Islet precursor cell (in vitro differentiated cells): ENCODE results near the gene FBXW9.
"Not testable (repeated sequence)": the region's sequence is repeated elsewhere in the genome, so short reads cannot be mapped to it uniquely, and the experiment has no call there.

Source experiments
- DNase-seq: peaks from one replicate; pipeline ENCODE4 v3.0.0-alpha.2; 2018

FBXW9 gene

DNA sequence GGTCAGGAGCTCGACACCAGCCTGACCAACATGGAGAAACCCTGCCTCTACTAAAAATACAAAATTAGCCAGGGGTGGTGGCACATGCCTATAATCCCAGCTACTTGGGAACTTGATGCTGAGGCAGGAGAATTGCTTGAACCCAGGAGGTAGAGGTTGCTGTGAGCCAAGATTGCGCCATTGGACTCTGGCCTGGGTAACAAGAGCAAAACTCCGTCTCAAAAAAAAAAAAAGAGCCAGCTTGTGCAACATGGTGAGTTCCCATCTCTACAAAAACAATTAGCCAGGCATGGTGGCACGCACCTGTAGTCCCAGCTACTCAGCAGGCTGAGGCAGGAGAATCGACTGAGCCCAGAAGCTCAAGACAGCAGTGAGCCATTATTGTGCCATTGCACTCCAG lies 18.4 kb downstream of the FBXW9 start:
- not testable (repeated sequence) for DNase-seq

DNA sequence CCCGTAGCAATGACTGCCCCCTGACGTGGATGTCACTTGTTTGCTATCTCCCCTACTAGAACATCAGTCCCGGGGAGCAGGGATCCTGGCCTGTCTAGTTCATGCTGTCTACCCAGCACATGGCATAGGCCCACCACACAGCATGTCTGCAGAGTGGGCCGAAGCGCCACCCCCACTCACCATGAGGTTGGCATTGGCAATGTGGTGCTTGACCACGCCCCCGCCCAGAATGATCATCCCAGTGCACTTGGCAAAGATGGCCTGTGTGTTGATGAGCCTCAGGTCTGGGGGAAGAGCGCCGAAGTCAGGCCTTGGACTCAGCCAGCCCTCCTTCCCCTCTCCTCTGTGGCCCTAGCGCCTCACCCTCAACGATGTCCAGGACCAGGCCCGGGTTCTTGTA lies 19.5 kb downstream of the FBXW9 start:
- peak; percentile 49 for DNase-seq

DNA sequence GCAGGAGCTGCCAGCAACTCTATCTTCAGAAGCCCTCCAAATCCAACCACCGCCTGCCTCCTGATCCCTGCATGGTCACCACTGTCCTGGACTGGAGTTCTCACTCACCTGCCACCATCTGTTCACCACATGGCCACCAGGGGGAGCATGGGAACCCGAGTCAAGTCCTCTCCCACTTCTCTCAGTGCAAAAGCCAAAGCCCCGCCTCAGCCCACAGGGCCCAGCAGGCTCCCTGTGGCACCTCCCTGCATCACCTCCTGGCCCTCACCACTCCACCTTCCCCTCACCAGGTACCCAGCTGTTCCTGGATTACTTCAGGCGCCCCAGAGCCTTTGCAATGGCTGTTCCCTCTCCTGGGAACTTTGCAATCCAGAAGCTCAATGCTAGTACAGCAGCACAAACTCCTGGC lies 20.0 kb downstream of the FBXW9 start:
- peak; percentile 95 for DNase-seq

DNA sequence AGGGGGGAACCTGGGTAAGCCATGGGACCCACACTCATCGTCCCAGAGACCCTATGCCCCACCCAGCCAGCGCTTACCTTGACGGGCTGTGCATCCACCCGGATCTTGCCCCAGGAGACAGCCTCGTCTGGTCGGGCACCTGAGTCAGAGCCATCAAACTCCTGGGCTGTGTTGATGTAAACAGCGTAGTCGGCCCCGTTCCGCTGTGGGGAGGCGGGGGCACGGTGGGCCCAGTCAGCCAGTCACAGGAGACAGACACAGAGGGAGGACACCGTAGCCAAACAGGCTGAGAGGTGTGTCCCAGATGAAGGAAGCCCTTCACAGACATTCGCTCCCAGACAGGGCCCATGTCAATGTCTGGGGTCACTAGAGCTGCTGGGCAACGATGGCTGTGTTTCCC lies 20.5 kb downstream of the FBXW9 start:
- peak; percentile 46 for DNase-seq

DNA sequence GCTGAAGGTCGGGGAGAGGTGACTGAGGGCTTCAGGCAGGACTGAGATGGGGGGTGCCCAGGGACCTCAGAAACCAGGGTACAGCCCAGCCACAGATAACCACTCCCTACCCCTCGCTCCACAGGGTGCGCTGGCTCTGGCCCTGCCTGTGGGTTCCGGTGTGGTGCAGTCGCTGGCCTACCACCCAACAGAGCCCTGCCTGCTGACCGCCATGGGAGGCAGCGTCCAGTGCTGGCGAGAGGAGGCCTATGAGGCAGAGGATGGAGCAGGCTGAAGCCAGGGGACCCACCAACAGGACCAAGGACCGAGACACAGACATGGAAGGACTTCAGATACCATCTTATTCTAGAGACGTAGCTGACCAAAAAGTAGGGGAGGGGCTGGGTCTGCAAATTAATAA lies 21.0 kb downstream of the FBXW9 start:
- no peak for DNase-seq

DNA sequence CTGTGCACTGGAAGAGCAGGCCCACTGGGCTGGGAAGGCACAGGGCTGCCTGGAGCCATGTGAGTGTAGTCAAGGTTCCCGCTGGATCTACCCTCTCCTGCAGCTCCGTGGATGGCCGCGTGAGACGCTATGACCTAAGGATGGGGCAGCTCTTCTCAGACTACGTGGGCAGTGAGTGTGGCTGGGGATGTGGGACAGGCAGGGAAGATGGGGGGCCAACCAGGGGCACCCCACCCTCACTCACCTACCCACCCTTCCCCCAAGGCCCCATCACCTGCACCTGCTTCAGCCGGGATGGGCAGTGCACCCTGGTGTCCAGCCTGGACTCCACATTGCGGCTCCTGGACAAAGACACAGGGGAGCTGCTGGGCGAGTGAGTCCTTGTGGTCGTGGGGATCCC lies 23.7 kb downstream of the FBXW9 start:
- no peak for DNase-seq

DNA sequence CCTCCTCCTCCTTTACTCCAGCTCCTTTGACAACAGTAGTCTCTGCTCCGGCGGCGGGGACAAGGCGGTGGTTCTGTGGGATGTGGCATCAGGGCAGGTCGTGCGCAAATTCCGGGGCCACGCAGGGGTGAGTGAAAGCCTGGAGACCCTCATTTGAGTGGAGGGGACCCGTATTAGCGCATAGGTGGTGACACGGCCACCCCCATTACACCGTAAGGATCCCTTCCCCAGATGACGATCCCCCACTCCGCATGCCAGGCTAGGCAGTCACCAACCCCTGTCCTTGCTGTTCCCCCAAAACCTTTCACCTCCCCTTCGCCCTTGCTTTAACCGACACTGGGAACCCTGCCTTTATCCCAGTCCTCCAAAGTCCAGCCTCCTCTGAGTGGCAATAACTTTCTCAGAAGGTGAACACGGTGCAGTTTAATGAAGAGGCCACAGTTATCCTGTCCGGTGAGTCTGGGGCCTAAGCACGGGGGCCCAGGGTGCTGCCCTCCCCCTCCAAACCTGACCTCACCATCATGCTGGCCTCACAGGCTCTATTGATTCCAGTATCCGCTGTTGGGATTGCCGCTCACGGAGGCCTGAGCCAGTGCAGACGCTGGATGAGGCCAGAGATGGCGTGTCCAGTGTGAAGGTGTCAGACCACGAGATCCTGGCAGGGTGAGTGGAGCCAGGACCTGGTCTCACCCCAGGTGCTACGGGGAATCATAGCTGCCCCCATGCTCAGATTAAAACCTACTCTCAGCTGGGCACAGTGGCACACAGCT lies 26.1 kb downstream of the FBXW9 start:
- peak; percentile 53 for DNase-seq

DNA sequence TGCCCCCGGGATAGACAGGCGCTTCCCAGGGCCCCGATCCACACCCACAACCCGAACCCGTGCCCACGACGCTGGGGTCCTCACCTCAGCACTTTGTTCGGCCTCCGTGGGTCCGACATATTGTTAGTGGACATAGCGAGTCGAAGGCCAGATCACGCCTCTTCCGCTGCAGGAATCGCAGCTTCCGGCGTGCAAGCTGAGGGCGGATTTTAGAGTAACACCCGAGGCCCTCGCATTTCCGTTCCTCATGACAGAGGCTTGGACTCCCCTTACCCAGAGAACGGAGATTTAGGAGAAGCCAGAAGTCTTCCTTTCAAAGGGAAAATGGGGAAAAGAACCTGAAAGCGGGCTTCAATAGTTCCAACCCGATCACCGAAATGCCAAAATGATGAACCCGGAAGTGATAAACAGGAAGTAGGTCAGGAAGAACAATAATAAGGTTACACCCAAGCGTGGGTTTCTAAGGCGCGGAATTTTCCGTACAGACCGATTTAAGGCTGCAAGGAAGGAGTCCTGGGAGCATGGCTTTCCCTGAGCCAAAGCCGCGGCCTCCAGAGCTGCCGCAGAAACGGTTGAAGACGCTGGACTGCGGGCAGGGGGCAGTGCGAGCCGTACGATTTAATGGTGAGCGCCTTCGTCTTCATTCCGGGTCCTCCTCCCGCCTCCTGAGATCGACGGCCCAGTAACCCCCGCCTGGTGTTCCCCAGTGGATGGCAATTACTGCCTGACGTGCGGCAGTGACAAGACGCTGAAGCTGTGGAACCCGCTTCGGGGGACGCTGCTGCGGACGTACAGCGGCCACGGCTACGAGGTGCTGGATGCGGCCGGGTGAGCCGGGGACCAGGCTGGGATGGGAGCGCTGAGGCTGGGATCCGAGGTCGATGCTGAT lies 26.9 kb downstream of the FBXW9 start:
- DNase-seq, result peak; percentile 85

DNA sequence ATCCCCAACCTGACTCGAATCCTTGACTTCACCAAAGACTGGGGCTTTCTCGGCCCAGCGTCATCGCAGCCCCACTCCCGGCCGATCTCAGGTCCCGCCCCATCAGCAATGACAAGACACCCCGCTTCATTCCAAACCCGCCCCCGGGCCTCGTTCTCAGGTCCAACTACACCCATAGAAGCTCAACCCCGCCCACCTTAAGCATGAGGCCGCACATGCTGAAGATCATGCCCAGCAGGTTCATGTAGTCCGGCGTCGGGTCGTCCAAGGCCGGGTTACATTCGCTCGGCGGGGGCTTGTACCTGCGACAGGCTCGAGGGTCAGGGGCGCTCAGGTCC lies 27.5 kb downstream of the FBXW9 start:
- DNase-seq, result no peak

DNA sequence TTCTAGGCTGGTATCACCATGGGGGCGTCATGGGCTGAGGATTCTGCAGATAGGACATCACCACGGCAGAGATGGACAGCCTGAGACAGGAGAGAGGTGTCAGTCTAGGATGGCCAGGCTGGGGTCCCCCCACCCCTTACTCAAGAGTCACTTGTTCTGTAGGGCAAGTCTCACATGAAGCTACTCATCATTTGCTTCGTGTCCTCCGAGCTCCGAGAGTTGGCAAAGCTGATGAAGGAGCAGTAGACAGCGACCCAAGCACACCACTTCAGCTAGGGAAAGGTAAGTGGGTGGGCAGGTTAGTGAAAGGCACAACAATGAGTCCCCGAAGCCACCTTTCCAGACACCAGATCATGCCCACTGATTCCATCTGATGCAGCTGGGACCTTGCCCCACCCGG lies 28.1 kb downstream of the FBXW9 start:
- no peak for DNase-seq

DNA sequence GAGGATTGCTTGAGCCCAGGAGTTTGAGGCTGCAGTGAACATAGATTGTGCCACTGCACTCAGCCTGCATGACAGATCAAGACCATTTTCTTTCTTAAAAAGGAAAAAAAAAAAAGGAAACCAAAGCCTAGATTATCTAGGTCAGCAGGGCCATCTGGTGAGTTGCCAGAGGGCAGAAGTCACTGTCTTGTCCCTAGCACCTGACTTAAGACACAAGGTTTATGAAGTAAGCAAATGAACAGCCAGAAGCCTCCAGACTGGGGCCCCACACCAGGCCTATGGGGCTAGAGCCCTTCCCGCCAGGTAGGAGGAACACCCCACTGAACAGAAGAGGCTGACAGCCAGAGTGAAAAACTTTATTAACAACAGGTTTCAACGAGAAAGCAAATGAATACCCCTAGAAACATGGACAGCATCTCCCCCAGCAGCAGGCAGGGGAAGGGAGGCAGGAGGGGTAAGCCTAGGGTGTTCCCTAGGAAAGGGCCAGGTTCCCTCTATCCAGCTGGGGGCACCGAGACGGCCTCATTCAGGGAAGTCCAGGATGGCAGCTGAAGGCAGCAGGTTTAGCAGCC lies 28.6 kb downstream of the FBXW9 start:
- DNase-seq, result no peak

DNA sequence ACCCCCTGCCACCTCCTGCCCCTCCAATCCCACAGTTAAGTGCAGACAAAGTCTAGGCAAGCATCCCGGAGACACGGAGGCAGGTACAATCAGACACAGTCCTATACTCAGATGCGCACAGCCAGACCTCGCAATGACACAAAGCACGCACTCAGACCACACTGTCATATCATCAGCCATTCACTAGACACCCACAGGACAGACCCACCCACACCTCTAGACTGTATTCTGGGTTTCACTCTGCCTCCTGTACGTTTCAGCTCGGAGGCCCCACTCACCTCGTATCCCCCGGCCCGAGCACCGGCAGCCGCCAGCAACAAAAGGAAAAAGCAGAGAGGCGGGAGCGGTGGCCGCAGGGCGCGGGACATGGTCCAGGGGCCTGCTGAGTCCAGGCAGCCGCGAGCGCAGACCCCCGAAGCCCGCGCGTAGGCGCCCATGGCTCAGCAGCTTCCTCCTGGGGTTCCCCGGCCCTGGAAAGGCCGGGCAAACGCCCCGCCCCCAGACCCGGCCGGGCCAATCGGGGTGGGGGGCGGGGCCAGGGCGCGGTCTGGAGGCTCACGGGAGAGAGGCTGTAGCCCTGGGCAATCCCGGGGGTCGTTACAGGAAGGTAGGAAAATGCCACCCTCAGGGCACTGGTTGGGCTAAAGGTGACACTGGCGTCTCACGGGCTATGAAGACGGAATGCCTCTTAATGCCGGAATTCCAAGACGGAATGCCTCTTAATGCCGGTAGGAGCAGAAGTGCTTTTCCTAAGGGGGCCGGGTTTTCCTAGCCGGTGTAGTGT lies 30.0 kb downstream of the FBXW9 start, which contains the start of the genes MAN2B1 and WDR83:
Gene MAN2B1, minus strand, starts transcription at position 478 of the 784 bp plus-strand sequence. Its CDS starts 41 bp downstream, at position 437.
Gene WDR83, plus strand, starts transcription at position 543 of the 784 bp plus-strand sequence. CDS start 2,984 bp downstream, outside the sequence.
- peak; percentile 90 for DNase-seq

DNA sequence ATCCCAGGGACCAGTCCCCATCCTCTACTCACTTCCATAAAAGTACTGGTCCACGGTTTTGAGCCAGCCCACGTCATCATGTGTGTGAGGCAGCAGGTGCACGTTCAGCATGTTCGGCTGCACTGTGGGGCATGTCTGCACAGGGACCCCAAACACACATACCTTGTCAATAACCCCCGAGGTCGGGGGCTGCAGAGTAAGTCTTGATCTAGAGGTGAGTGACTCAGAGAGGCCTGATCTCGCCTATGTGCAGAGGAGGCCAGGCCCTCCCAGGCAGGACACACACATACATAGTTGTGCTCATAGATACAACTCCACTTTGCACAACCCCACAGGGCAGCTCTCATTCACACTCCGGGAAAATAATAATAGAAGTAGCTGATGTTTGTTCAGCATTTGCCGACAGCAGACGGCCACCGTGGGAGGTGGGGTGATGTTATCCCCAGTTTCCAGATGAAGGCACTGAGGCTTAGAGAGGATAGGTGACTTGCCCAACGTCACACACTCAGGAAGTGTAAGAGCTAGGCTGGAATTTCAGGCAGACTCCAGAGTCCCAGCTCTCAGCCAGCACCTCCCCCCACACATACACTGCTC lies 30.7 kb downstream of the FBXW9 start:
- DNase-seq, result peak; percentile 52

DNA sequence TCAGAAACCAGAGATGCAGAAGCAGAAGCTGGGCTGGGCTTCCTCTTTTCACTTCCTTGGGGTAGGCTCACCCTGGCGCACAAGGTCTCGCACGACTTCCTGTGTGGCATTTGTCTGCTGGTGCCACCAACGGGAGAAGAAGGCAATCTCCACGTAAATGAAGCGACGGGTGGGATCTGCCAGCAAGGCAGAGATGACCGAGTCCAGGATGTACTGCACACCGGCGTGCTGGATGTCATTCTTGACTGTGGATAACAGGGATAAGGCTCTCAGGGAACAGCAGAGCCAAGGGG lies 31.2 kb downstream of the FBXW9 start:
- DNase-seq, result no peak

DNA sequence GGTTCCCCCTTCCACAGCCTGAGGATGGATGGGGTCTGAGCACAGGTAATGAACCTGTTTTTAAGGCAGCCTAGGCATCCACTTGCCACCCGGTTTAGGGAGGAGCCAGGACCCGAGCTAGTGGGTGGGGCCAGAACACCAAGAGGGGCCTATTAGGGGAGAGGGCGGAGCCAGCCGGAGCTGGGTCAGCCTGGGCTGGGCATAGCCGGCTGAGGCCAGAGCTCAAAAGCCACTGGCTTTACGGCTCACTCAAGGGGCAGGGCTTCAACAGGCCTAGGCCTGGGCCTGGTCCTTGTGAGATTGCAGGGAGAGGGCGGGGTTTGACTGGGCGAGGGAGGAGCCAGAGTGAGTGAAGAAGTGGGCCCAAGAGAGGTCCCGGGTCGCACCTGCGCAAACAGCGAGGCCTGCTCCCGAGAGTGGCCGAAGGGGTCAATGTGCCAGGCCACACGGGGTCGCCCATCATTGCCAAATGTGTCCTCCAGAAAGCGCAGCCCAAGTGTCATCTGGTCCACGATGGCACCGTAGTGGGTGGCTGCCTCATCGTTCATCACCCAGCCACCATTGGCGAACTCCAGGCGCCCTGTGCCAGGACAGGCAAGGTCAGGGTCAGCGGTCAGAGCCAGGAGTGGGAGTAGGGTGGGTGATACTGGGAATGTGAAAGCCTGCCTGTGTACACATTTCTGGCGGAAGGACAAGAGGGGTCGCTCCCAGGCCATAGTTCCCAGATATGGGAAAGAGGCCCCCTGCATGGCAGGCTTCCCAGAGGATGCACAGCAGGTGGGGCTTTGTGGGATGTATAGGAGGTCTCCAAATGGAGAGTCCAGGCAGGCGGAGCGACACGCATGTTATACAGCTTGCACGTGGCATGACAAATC lies 31.8 kb downstream of the FBXW9 start:
- peak; percentile 76 for DNase-seq

DNA sequence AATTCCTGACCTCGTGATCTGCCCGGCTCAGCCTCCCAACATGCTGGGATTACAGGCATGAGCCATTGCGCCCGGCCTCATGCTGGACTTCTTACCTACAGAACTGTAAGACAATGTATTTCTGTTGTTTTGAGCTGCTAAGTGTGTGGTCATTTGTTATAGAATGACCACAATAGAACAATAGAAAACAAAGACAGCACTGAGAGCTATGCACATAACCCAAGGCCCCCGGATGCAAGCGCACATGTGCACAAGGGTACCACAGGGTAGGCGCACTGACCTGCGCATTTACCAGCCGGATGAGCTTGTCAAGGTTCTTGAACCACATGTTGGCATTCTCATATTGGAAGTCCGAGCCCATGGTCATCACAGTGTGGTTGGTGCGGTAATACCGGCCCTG lies 35.5 kb downstream of the FBXW9 start:
- DNase-seq, result no peak

DNA sequence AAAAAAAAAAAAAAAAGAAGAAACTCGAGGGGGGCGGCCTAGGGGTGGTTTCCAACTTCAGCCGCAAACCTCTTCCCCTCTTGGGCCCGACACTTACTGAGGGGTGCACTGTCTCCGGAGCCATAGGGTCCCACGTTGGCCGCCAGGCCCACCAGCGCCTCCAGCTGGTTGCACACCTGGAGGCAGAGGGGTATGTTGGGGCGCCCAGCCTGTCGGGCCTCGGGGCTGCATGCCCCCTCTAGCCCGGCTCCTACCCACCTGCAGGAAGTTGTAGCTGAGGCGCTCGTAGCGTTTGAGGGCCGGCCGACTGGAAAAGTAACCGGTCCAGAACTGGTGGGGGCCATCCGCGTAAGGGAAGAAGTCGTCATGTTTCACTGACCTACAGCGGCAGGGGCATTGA lies 38.5 kb downstream of the FBXW9 start:
- DNase-seq, result no peak

DNA sequence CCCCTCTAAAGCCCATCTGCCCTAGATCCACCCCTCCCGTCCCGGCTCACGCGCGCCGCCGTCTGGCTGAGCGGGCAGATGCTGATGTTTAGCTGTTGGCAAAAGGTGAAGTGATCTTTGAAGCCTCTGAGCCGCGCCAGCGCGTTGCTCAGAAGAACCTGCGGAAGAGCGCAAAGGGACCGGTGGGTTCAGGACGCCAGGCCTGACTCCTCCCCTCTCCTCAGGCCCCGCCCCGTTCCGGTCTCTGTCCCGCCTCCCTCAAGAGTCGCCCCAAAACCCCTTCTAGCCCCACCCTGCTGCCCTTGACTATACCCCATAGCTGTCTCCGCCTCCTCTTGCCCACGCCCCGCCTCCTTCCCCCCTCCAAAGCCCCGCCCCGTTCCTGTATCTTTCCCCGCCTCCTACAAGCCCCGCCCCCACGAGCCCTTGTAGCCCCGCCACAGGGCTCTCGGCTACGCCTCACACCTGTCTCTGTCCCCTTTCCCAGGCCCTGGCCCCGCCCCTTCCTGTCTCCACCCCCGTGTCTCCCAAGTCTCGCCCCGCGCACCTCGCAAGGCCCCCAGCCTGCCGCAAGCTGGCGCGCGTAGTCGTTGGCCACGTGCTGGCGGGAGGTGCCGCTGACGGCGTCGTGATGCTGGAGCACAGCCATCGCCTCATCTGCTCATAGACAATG lies 39.4 kb downstream of the FBXW9 start:
- DNase-seq, result no peak

DNA sequence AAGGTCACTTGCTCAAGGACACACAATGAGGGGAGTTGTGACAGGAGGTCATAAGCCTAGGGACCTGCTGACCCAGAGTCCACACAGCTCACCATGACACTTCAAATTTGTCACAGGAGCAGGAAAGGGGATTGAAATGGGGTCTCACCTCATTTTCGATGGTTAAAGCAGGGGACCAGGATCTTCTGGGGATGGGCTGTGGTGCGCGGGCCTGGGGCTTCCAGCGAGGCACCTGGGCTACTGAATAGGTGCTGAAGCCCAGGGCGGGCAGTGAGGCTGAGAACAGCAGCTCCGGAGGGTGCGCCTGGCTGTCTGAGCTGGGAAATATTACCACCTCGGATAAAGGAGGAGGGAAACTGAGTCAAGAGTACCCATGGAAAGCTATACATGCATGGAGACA lies 40.9 kb downstream of the FBXW9 start:
- no peak for DNase-seq

DNA sequence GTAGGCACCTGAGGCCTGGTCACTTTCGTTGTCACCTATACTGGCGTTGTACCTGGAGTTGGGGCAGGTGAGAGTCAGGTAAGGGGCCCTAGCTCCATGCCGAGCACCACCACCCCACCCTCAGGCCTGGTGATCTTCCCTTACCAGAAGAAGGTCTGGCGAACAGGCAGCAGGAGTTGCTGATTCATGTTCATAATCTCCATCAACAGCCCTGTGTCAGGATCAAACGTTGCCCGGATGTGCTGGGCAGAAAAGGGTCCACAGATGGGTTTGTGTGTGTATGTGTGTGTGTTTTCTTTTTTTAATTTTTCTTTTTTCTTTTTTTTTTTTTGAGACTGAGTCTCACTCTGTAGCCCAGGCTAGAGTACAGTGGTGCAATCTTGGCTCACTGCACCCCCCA lies 44.2 kb downstream of the FBXW9 start:
- no peak for DNase-seq

DNA sequence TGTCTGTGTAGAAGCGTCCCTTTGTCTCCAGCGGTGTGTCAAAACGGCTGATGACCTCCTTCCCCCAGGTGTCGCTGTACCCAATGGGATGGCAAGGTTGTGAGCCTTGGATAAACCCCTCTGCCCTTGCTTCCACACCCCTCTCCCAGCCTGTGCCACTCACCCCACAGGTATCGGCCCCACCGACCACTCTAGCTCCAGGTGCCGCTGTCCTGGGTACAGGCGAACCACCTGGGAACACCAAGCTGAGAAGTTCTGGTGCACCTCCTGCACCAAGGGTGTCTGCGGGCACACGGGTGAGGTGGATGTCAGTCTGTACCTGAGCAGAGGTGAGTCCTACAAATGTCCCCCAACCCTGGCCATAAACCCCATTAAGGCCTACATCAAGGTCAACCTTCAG lies 46.5 kb downstream of the FBXW9 start:
- no peak for DNase-seq
